GM10248 (cell line): Measurements from ENCODE around the gene VWA5B1.

ENCODE experiments used
- CTCF ChIA-PET: fragments of 300-600 bp; sonication (Branson Sonifier 250); formaldehyde crosslinking; extraction: SDS; loops from one replicate; lab custom pipeline; 2021; ENCODE audit warnings: antibody characterized with exemption; lab: Yijun Ruan, JAX
- POLR2A ChIA-PET: fragments of 350-650 bp; sonication (Branson Sonifier 250); formaldehyde crosslinking; extraction: SDS; loops from one replicate; lab custom pipeline; 2020; ENCODE audit warnings: antibody characterized with exemption; lab: Yijun Ruan, JAX
- DNase-seq: peaks from one replicate; pipeline ENCODE4 v3.0.0; 2012; ENCODE audit errors: extremely low spot score
- TF ChIP-seq, protein P1 (sequence below): IDR thresholded peaks from 2 replicates; pipeline ENCODE4 v1.5.1; 2012; ENCODE audit warnings: mild to moderate bottlenecking, low read depth; ENCODE audit errors: extremely low read depth, missing control alignments, control extremely low read depth

The VWA5B1 gene

DNA sequence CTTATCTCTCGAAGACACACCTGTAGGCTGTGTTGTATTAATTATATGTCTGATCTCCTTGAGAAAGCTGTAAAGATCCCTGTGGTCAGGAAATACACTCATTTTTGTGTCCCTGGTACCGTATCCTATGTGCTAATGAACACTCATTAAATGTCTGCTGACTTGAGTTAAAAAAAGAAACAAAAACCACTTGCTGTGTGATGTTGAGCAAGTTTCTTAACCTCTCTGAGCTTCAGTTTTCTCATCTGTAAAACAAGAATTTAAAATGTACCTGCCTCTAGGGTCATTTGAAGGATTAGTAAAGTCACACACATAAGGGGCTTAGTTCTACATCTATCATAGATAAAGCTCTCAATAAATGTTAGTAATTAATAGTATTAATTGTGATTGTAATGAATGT is 91.3 kb downstream of the VWA5B1 start:
- no peak for DNase-seq
- POLR2A ChIA-PET, result no interaction called here
- CTCF ChIA-PET, result interaction anchor here (0.9 to 9.8 kb wide), 5 partner anchors 10 to 186 kb away, joined by 3 to 57 read pairs (median 3); no protein-coding TSS in a partner anchor
- TF ChIP-seq, protein P1, sequence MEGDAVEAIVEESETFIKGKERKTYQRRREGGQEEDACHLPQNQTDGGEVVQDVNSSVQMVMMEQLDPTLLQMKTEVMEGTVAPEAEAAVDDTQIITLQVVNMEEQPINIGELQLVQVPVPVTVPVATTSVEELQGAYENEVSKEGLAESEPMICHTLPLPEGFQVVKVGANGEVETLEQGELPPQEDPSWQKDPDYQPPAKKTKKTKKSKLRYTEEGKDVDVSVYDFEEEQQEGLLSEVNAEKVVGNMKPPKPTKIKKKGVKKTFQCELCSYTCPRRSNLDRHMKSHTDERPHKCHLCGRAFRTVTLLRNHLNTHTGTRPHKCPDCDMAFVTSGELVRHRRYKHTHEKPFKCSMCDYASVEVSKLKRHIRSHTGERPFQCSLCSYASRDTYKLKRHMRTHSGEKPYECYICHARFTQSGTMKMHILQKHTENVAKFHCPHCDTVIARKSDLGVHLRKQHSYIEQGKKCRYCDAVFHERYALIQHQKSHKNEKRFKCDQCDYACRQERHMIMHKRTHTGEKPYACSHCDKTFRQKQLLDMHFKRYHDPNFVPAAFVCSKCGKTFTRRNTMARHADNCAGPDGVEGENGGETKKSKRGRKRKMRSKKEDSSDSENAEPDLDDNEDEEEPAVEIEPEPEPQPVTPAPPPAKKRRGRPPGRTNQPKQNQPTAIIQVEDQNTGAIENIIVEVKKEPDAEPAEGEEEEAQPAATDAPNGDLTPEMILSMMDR, result no peak

DNA sequence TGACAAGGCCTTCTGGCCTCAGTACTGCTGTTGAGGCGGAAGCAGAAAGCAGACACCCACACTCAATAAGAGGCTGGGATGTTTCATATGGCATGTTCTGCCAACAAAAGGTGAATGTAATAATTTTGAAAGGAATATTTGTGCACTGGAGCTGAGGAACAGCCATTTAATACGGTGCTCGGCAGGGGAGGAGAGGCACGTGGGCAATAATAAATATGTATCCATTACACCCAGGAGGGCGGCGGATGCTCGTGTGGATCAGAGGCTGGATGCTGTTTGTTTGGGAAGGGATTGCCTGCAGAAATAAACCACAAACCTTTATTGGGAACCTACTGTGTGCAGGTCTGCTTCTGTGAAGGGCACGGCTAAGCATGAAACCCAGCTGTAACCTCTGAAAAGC is 92.0 kb downstream of the VWA5B1 start:
- ChIA-PET CTCF (interaction anchor here (0.9 to 1.2 kb wide), 4 partner anchors 11 to 187 kb away, joined by 3 to 5 read pairs (median 3); no protein-coding TSS in a partner anchor), POLR2A (no interaction called here)
- TF ChIP-seq, protein P1, result no peak
- DNase-seq, result no peak

DNA sequence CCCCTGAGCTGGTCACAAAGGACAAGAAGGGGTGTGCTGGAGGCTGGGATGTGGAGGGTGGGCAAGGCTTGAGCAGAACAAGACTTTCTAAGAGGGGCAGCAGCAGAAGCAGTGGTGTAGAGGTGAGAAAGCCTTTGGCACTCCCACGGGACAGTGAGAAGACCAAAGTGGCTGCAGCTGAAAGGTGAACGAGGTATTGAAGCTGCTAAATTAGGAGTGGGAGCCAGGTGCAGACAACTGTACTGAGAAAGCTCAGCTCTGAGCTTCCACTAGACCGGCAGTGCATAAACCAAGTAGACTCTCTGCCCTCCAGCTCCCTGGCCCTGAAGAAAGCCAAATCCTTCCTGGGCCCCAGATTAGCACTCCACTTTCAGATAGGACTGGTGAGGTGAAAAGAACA is 93.0 kb downstream of the VWA5B1 start:
- DNase-seq, result no peak
- ChIA-PET POLR2A (no interaction called here), CTCF (no interaction called here)
- TF ChIP-seq, protein P1, result no peak

DNA sequence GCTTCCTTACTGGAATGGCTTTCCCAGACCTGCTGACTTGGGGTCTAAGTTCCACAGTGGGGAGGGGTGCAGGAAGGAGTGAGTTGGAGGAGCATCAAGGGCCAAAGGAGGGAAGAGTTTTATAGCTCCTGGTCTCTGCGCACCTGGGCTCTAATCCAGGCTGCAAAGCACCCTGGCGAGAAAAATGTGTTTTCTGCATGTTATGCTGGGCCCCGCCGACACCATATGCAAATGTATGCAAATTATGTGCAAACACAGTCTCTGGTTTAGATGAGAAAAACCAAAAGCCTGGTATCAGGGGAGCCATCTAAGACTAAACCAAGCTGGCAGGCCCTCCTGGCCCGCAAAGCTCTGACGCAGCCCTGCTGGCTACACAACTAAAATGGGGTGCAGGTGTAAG is 95.0 kb downstream of the VWA5B1 start:
- CTCF ChIA-PET, result no interaction called here
- TF ChIP-seq, protein P1, result no peak
- DNase-seq, result no peak

DNA sequence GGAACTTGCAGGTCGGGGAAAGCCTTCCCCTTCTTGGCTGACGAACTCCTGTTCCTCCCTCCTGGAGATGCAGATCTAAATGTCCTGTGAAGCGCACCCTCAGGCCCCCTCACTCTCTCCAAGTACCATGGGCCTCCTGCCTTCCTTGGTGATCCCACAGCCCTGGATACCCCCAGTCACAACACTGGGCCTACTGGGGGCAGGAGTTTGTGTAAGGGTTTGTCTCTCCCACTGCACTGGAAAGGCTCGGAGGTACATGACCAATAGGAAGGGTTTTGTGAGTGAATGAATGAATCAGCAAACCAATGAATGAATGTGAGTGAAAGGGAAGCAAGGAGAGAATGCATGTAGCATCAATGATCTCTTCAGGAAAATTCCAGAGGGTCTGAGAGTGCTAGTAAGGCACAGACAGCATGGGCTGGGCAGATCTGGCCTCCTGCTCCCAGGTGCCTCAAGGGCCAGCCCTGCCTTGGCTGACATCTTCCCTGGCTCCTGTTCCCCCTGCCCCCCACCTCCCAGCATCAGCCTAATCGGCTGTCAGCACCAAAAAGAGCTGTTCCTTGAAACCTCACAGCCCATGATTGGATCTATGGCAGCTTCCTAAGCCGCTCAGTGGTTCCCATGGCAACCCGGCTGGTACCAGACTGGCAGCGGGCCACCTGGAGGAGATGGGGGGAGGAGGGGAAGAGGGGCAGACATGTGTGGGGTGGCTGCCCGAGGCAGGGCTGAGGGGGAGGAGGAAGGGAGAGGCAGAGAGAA is 95.8 kb downstream of the VWA5B1 start:
- ChIA-PET CTCF (no interaction called here), POLR2A (no interaction called here)
- DNase-seq, result no peak
- TF ChIP-seq, protein P1, result no peak

More for the DNA sequence above, 95.0 kb downstream of the VWA5B1 start:
- POLR2A ChIA-PET, result no interaction called here

DNA sequence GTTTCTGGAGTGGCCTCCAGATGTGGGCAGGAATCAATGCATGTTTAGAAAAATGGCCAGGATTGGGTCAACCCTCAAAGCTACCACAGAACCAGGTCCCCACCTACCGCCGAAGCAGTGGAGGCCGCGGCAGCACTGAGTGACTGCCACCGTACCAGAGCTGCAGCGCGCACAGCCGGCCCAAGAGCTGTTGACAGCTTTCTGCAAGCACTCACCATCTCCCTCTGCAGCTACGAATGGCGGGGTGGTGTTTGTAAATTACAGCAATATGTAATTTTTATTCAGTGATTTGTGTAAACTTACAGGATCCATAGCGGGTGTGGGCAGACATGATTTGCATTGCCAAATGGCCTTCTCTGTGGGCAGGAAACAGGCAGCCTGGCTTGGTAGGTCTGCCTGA is 98.9 kb downstream of the VWA5B1 start:
- TF ChIP-seq, protein P1, result no peak
- POLR2A ChIA-PET, result no interaction called here
- no peak for DNase-seq

More for the DNA sequence above, 98.9 kb downstream of the VWA5B1 start:
- CTCF ChIA-PET, result interaction anchor here (1.2 to 2.3 kb wide), 2 partner anchors 9 to 104 kb away, joined by 4 to 6 read pairs; no protein-coding TSS in a partner anchor
